HCT116 (cell line): Measurements from ENCODE around the gene SLC22A12. TPM values are rescaled to one million over a fixed set of nuclear protein-coding genes. Genes with fewer than 3 reads are reported as not detected.

ENCODE experiments used
- ATAC-seq: fragments of 200-7000 bp; cut with Tn5 transposase; 2 replicates; pipeline ENCODE4 v1.9.1; 2020; ENCODE audit warnings: mild to moderate bottlenecking, moderate library complexity
- BruUV-seq: library from RNA; stranded (reverse); fragments of 400-500 nt; replicated peaks from 2 replicates; lab custom pipeline; 2021; lab: Mats Ljungman, UMichigan
- CTCF ChIA-PET: fragments of 300-600 bp; sonication (Branson Sonifier 250); formaldehyde crosslinking; loops from one replicate; lab custom pipeline; 2021; ENCODE audit warnings: antibody characterized with exemption; lab: Charles Lee
- POLR2A ChIA-PET: fragments of 300-600, 350-600 bp; sonication (Branson Sonifier 250); formaldehyde crosslinking; loops from one replicate; lab custom pipeline; 2021; ENCODE audit warnings: antibody characterized with exemption; lab: Charles Lee
- RAD21 ChIA-PET, 2 experiments: fragments of 300-600 bp; sonication (Branson Sonifier 250); formaldehyde crosslinking; loops; one replicate each; lab custom pipeline; 2023; ENCODE audit warnings: low total read pairs in 2 of 2; ENCODE audit not compliant: uncharacterized antibody in 2 of 2, unreplicated experiment in 2 of 2, low non-redundant PET in 1 of 2; lab: Charles Lee
- DNase-seq: peaks from one replicate; pipeline ENCODE4 v3.0.0-alpha.2; 2010; ENCODE audit warnings: low read depth, low spot score
- H2AFZ ChIP-seq: fragments of 200-600 bp; shearing (Covaris generic), sonication (generic); 2 replicates; pipeline ENCODE4 v1.6.1; 2017; ENCODE audit warnings: low read depth, mixed run types, mixed read lengths, antibody characterized with exemption, low read length; ENCODE audit not compliant: poor library complexity, severe bottlenecking
- H3K27ac ChIP-seq: 2 replicates; pipeline ENCODE4 v1.5.1; 2012; ENCODE audit warnings: low read depth, low read length
- H3K27me3 ChIP-seq: fragments of 200-600 bp; sonication (generic); 2 replicates; pipeline ENCODE4 v1.6.1; 2016; ENCODE audit warnings: mixed run types, low read length, mixed read lengths; ENCODE audit not compliant: insufficient read depth
- H3K36me3 ChIP-seq, 2 experiments: fragments of 200-500 bp in 1 of 2; fragments of 200-600 bp in 1 of 2; sonication (Bioruptor generic) in 1 of 2; sonication (generic) in 1 of 2; 2 replicates each; pipeline versions ENCODE4 v1.5.1 to v1.6.1; 2014 to 2016; ENCODE audit warnings: low read length in 2 of 2, inconsistent platforms in 1 of 2, mixed read lengths in 1 of 2, mixed run types in 1 of 2; ENCODE audit not compliant: insufficient read depth in 2 of 2, control insufficient read depth in 1 of 2
- H3K4me1 ChIP-seq, 2 experiments: fragments of 200-600 bp in 1 of 2; sonication (generic) in 1 of 2; 2 replicates each; pipeline versions ENCODE4 v1.5.1 to v1.6.1; 2012 to 2017; ENCODE audit warnings: low read length in 2 of 2, inconsistent platforms in 1 of 2, mild to moderate bottlenecking in 1 of 2, mixed read lengths in 1 of 2, mixed run types in 1 of 2, moderate library complexity in 1 of 2; ENCODE audit not compliant: insufficient read depth in 2 of 2, control insufficient read depth in 1 of 2
- H3K4me2 ChIP-seq: fragments of 200-600 bp; sonication (generic); 2 replicates; pipeline ENCODE4 v1.6.1; 2017; ENCODE audit warnings: mixed run types, low read length, mixed read lengths
- H3K4me3 ChIP-seq, 2 experiments: fragments of 200-600 bp in 1 of 2; sonication (generic) in 1 of 2; replicated peaks in 1 of 2; 2 replicates each; pipeline ENCODE4 v1.5.1; 2011 to 2016; ENCODE audit warnings: low read length in 2 of 2, control low read depth in 1 of 2, low read depth in 1 of 2, mild to moderate bottlenecking in 1 of 2, mixed read lengths in 1 of 2, mixed run types in 1 of 2
- H3K79me2 ChIP-seq: fragments of 200-600 bp; sonication (generic); 2 replicates; pipeline ENCODE4 v1.6.1; 2017; ENCODE audit warnings: mild to moderate bottlenecking, mixed run types, low read length, moderate library complexity, mixed read lengths; ENCODE audit not compliant: insufficient read depth
- H3K9ac ChIP-seq: fragments of 200-600 bp; sonication (generic); 2 replicates; pipeline ENCODE4 v1.6.1; 2016; ENCODE audit warnings: low read length, mixed read lengths
- H3K9me2 ChIP-seq: fragments of 200-600 bp; sonication (generic), shearing (Covaris generic); 2 replicates; pipeline ENCODE4 v1.6.1; 2017; ENCODE audit warnings: mixed run types, mild to moderate bottlenecking, moderate library complexity; ENCODE audit not compliant: insufficient read depth
- H3K9me3 ChIP-seq, 2 experiments: fragments of 200-500 bp in 1 of 2; fragments of 200-600 bp in 1 of 2; sonication (Bioruptor generic) in 1 of 2; sonication (generic) in 1 of 2; 2 replicates each; pipeline ENCODE4 v1.6.1; 2014 to 2017; ENCODE audit warnings: low read length in 2 of 2, mixed read lengths in 2 of 2, inconsistent platforms in 1 of 2, low read depth in 1 of 2, mild to moderate bottlenecking in 1 of 2, mixed run types in 1 of 2, moderate library complexity in 1 of 2; ENCODE audit not compliant: control insufficient read depth in 1 of 2, insufficient read depth in 1 of 2
- H4K20me1 ChIP-seq: fragments of 200-600 bp; sonication (generic), shearing (Covaris generic); 2 replicates; pipeline ENCODE4 v1.6.1; 2017; ENCODE audit warnings: mixed run types, mild to moderate bottlenecking, moderate library complexity; ENCODE audit not compliant: insufficient read depth
- CTCF ChIP-seq, 3 experiments: fragments of 200-600 bp in 1 of 3; sonication (generic) in 1 of 3; IDR thresholded peaks in 2 of 3; conservative IDR thresholded peaks in 1 of 3; 2 replicates each; pipeline ENCODE4 v1.5.1; 2012 to 2017; ENCODE audit warnings: low read depth in 2 of 3, low read length in 2 of 3, antibody characterized with exemption in 1 of 3, borderline replicate concordance in 1 of 3, control low read depth in 1 of 3, mild to moderate bottlenecking in 1 of 3, mixed read lengths in 1 of 3, mixed run types in 1 of 3, moderate library complexity in 1 of 3; ENCODE audit not compliant: insufficient read depth in 1 of 3
- EGR1 ChIP-seq: IDR thresholded peaks from 2 replicates; pipeline ENCODE4 v1.6.1; 2012; ENCODE audit warnings: low read depth
- EZH2 ChIP-seq: fragments of 200-600 bp; sonication (generic); IDR thresholded peaks from 2 replicates; pipeline ENCODE4 v1.6.1; 2017; ENCODE audit warnings: antibody characterized with exemption, mixed run types
- FOSL1 ChIP-seq: IDR thresholded peaks from 2 replicates; pipeline ENCODE4 v1.6.1; 2012; ENCODE audit warnings: low read depth
- JUND ChIP-seq: IDR thresholded peaks from 2 replicates; pipeline ENCODE4 v1.6.1; 2012
- POLR2A ChIP-seq: IDR thresholded peaks from 2 replicates; pipeline ENCODE4 v1.7.0; 2011; ENCODE audit warnings: borderline replicate concordance; ENCODE audit not compliant: insufficient read depth, insufficient read length; ENCODE audit errors: extremely low read depth
- POLR2AphosphoS5 ChIP-seq: IDR thresholded peaks from 2 replicates; pipeline ENCODE4 v1.6.1; 2011; ENCODE audit warnings: mild to moderate bottlenecking, low read depth, low read length, moderate library complexity
- SIN3A ChIP-seq: IDR thresholded peaks from 2 replicates; pipeline ENCODE4 v1.6.1; 2012; ENCODE audit warnings: low read depth
- SRF ChIP-seq: IDR thresholded peaks from 2 replicates; pipeline ENCODE4 v1.6.1; 2012; ENCODE audit warnings: low read depth
- TCF7L2 ChIP-seq: IDR thresholded peaks from 2 replicates; pipeline ENCODE4 v1.7.0; 2011; ENCODE audit warnings: borderline replicate concordance, inconsistent platforms; ENCODE audit not compliant: insufficient read depth, insufficient read length; ENCODE audit errors: extremely low read depth
- intact Hi-C: fragments of 100-400 bp; cut with micrococcal nuclease; formaldehyde crosslinking; loops from 2 replicates; pipeline ENCODE4 v1.10.0; 2022
- total RNA-seq: library from RNA; stranded (reverse); gene quantifications from one replicate; pipeline ENCODE4 v1.2.1, GENCODE V29; 2021; ENCODE audit not compliant: unreplicated experiment
- TF ChIP-seq, protein P1 (sequence below): IDR thresholded peaks from 2 replicates; pipeline ENCODE4 v1.6.1; 2012; ENCODE audit warnings: low read depth

The SLC22A12 gene
- total RNA-seq, 1 experiment from 2014 or later = not detected

- Histone ChIP-seq H3K4me2 (no peak overlapping the region), H3K79me2 (no peaks in the 10 kb centered on the region), H3K4me1 (no peaks in the 10 kb centered on the region), H3K9me3 (no peaks in the 10 kb centered on the region), H3K27me3 (no peaks in the 10 kb centered on the region), H3K36me3 (no peaks in the 10 kb centered on the region), H3K27ac (no peak overlapping the region), H4K20me1 (no peaks in the 10 kb centered on the region), H3K9ac (no peak overlapping the region), H3K9me2 (no peaks in the 10 kb centered on the region), H3K4me3 (no peak overlapping the region), H2AFZ (no peak overlapping the region)
- ChIA-PET CTCF (no interaction called here), RAD21 (no interaction called here), POLR2A (no interaction called here)
- no TSS peak for BruUV-seq
- intact Hi-C loops = no loop called here
- no peak for TF ChIP-seq SRF
- ATAC-seq (no peak), DNase-seq (no peak)
Measured at GRCh38 chr11:64559351-64560138, 31.5 kb upstream of the SLC22A12 start.

DNA sequence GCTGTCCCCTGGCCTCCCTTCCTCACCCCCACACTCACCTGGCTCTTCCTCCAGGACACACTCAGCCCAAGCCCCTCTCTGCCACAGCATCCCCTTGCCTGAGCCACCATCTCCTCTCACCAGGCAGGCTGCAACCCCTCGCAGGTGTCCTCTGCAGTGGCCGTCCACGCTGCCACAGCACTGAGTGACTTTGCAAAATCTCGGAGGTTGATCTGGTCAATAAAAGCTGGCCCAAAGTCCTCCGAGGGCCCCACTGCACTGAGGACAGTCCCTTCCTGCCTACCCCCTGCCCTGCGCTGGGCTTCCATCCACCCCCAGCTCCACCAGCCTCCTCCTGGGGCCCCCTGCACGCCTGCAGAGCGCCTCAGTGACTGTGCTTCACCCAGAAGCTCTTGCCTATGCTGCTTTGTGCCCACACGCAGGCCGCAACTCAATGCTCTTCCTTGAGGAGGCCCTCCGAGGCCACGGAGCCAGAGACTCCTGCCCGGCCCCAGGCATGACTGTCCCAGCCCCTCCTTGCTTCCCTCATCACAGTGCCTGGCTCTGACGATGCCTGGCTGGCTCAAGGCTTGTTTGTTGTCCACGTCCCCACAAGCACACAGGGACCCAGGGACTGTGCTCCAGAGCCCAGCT, 30.8 kb upstream of the SLC22A12 start:
- Histone ChIP-seq H3K9ac (no peak overlapping the region), H4K20me1 (no peaks in the 10 kb centered on the region), H3K4me3 (no peak overlapping the region), H3K4me2 (no peak overlapping the region), H3K27me3 (no peaks in the 10 kb centered on the region), H3K27ac (no peak overlapping the region), H3K9me3 (no peaks in the 10 kb centered on the region), H3K9me2 (no peaks in the 10 kb centered on the region), H3K36me3 (no peaks in the 10 kb centered on the region), H2AFZ (no peak overlapping the region), H3K4me1 (no peaks in the 10 kb centered on the region), H3K79me2 (no peaks in the 10 kb centered on the region)
- no TSS peak for BruUV-seq
- CTCF ChIA-PET = no interaction called here
- RAD21 ChIA-PET = interaction anchor here in 1 of 2 experiments (0.6 kb wide), 1 partner anchor 62 kb away, joined by 3 read pairs; no protein-coding TSS in a partner anchor
- no peak for DNase-seq
- no peak for ATAC-seq
- POLR2A ChIA-PET = no interaction called here
- intact Hi-C loops = no loop called here
- TF ChIP-seq CTCF (IDR thresholded peaks at IDR 0.05 in 2 of 3, conservative IDR thresholded peaks at IDR 0.05 in 1 of 3; ENCODE audit: borderline replicate concordance in 1 of 3, insufficient read depth in 1 of 3, low read depth in 2 of 3, low read length in 2 of 3) (no peak), SRF (no peak), SIN3A (no peak), EZH2 (no peak), FOSL1 (no peak), TCF7L2 (no peak), POLR2A (no peak), POLR2AphosphoS5 (no peak), EGR1 (no peak), JUND (no peak)
- TF ChIP-seq, protein P1, sequence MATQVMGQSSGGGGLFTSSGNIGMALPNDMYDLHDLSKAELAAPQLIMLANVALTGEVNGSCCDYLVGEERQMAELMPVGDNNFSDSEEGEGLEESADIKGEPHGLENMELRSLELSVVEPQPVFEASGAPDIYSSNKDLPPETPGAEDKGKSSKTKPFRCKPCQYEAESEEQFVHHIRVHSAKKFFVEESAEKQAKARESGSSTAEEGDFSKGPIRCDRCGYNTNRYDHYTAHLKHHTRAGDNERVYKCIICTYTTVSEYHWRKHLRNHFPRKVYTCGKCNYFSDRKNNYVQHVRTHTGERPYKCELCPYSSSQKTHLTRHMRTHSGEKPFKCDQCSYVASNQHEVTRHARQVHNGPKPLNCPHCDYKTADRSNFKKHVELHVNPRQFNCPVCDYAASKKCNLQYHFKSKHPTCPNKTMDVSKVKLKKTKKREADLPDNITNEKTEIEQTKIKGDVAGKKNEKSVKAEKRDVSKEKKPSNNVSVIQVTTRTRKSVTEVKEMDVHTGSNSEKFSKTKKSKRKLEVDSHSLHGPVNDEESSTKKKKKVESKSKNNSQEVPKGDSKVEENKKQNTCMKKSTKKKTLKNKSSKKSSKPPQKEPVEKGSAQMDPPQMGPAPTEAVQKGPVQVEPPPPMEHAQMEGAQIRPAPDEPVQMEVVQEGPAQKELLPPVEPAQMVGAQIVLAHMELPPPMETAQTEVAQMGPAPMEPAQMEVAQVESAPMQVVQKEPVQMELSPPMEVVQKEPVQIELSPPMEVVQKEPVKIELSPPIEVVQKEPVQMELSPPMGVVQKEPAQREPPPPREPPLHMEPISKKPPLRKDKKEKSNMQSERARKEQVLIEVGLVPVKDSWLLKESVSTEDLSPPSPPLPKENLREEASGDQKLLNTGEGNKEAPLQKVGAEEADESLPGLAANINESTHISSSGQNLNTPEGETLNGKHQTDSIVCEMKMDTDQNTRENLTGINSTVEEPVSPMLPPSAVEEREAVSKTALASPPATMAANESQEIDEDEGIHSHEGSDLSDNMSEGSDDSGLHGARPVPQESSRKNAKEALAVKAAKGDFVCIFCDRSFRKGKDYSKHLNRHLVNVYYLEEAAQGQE = no peak
